IPS DF 4.7 (cell line): ENCODE measurements around the gene KIF17.
"Not testable (repeated sequence)": the region's sequence is repeated elsewhere in the genome, so short reads cannot be mapped to it uniquely, and the experiment has no call there.

ENCODE experiments used
- DNase-seq: peaks from one replicate; pipeline ENCODE4 v3.0.0-alpha.2; 2013; ENCODE audit warnings: low spot score; ENCODE audit errors: extremely low read depth

The KIF17 gene

GRCh38 chr1:20691872-20692271 is 25.9 kb downstream of the KIF17 start:
- no peak for DNase-seq

DNA sequence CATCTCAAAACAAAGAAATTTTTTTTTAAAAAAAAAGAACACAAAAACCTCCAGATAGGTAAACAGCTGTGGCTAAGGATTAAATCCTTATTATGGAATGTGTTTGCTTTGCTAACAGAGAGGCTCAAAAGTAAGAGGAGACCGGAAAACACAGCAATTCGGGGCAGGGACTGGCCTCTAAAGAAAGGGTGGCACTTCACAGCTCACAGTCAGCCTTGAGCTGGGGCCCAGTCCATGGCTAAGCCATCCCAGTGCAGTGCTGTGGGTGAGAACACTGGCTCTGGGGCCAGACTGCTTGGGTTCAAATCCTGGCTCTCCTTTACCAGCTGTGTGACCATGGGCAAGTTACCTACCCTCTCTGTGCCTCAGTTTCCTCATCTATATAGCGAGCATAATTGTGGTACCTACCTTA is 28.2 kb downstream of the KIF17 start:
- DNase-seq, result no peak

DNA sequence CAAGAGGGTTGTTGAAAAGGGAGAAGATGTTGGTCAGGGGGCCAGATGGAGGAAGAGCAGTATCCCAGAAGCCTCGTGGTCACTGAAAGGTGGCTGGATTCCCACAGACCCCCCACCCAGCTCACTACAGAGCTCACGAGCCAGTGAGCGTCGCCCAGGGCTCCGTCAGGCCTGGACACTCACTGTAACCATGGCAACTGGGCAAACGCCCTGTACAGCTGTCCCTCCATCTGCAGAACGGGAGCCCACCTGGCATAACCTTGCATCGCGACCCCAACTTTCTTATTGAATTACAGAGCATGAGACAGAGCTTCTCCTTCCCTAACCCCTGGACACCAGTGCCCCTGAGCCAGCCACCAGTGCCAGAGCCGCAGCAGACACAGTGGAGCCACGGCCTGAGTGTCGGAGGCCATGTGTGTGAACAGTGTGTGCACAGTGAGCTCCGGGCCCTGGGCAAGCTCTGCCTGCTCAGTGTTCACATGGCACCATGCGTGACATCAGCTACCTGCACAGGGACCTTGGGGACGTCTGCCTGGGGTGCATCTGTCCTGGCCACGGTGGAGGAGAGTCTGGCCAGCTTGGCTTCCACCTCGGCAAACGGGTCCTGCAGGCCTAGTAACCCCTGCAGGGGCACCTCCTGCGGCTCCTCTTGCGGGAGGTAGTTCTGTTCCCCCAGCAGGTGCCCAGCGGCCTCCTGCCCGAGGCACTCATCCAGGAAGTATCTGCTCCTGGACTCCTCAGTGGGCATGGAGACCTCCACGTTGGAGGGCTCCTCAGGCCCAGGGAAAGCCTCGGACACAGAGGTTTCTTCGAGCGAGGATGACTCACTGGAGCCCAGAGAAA is 30.7 kb downstream of the KIF17 start:
- no peak for DNase-seq

DNA sequence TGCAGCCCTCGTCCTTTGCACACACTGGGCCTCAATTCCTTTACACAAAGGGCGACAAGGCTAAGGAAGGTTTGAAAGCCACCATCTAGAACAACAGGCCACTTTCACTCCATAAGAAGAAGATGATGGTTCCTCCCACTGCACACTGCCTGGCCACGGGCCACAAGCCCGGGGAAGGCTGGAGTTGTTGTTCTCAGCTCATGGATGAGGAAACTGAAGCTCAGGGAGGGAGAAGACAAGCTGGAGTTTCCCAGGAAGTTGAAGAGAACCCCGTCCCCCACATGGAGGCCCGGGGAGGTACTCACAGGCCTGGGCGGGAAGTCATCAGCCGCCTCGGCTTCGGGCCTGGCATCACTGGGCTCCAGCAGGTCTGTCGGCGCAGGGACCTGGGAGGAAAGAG is 32.1 kb downstream of the KIF17 start:
- no peak for DNase-seq

DNA sequence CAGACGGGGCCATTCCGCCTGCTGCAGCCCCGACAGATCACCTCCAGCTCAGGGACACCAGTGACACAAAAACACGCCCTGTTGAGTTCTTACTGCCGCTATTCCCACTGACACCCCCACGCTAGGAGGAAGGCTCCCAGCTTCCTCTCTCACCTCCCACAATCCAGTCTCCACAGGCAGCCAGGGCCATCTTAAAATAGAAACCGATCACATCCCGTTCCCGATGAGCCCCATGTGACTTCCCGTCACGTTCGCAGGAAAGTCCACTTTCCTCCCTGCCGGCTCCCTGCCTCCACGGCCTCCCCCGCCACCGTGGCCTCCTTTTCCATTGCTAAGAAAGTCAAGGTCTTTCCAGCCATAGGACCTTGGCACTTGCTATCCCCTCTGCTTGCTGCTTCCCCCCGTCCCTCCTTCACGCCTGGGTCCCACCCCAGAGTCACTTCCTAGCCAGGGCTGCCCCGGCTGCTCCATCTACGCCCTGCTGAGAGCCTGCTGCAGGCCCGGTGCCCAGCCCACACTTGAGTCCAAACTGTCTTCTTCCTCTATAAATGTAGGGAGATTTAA is 32.6 kb downstream of the KIF17 start:
- no peak for DNase-seq

GRCh38 chr1:20684651-20685050 is 33.2 kb downstream of the KIF17 start:
- no peak for DNase-seq

- DNase-seq, result no peak
Measured at GRCh38 chr1:20684050-20684620, 33.7 kb downstream of the KIF17 start.

DNA sequence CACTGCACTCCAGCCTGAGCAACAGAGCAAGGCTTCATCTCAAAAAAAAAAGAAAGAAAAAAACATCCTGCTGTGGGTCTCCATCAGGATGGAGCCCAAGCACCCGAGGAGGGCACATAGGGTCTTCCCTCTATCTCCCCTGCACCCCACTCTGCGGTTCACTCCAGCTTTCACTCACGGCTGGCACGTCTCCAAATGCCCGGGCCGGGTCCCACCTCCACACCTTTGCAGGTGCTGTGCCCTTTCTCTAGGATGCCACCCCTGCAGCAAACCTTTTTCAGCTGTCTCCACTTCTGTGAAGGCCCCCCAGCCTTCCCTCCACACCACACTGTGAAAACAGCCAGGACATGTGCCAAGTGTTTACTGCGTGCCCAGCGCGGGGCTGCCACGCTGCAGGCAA is 34.2 kb downstream of the KIF17 start:
- no peak for DNase-seq

GRCh38 chr1:20682571-20683236 is 35.1 kb downstream of the KIF17 start:
- DNase-seq, result no peak

GRCh38 chr1:20681999-20682398 is 35.8 kb downstream of the KIF17 start:
- no peak for DNase-seq

DNA sequence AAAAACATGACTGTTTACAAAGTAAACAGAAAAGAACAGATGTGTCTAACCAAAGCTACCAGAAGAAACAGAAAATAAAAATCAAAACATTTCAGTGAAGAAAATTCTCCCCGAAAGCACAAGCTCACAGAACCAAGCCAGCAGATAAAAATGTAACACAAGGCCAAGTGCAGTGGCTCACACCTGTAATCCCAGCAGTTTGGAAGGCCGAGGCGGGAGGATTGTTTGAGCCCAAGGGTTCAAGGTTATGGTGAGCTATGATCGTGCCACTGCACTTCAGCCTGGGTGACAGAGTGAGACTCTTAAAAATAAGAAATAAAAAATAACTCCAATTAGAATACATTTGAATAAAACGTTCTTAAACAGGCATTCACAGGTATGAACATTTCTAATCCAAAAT is 37.5 kb downstream of the KIF17 start:
- no peak for DNase-seq

GRCh38 chr1:20678599-20678998 is 39.2 kb downstream of the KIF17 start:
- DNase-seq, result no peak

GRCh38 chr1:20673626-20674025 is 44.2 kb downstream of the KIF17 start:
- DNase-seq, result not testable (repeated sequence)

- DNase-seq, result no peak
Measured at GRCh38 chr1:20672265-20672632, 45.6 kb downstream of the KIF17 start.

DNA sequence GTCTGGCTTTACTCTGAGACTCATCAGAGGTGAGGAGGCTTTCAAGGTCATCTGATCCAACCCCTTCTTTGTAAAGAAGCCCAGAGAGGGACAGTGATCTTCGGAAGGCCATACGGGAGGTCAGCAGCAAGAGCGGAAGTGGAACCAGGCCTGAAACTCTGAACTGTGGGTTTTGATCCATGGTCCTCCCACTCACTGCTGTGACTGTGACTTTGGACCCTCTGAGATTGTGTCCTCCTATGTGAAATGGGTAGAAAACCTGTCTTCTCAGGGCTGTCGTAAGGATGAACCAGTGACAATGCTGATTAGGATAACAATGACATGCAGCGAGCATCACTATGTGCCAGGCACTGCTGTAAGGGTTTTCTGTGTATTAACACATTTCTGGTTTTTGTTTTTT is 46.9 kb downstream of the KIF17 start:
- no peak for DNase-seq

- DNase-seq, result no peak
Measured at GRCh38 chr1:20668581-20668980, 49.2 kb downstream of the KIF17 start.

- DNase-seq, result no peak
Measured at GRCh38 chr1:20666804-20667203, 51.0 kb downstream of the KIF17 start.

DNA sequence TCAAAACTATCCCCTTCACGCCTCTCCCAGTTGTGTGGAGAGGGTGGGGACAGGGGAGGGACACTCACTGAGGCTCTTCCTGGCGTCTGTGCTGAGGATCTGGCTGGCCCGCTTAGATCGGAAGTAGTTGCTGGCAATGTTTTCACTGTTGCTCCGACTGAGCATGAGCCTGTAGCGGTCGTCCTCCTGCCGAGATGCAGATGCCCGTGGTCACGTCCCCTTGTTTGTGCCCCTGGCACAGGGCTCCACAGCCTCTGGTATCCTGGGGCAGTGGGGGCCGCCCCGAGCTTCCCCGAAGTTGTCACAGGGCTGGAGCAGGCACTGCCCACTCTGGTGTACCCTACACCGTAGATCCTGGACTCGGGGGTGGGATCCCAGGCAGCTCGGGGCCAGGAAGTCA is 51.7 kb downstream of the KIF17 start:
- DNase-seq, result no peak

GRCh38 chr1:20665726-20666125 is 52.1 kb downstream of the KIF17 start:
- no peak for DNase-seq

DNA sequence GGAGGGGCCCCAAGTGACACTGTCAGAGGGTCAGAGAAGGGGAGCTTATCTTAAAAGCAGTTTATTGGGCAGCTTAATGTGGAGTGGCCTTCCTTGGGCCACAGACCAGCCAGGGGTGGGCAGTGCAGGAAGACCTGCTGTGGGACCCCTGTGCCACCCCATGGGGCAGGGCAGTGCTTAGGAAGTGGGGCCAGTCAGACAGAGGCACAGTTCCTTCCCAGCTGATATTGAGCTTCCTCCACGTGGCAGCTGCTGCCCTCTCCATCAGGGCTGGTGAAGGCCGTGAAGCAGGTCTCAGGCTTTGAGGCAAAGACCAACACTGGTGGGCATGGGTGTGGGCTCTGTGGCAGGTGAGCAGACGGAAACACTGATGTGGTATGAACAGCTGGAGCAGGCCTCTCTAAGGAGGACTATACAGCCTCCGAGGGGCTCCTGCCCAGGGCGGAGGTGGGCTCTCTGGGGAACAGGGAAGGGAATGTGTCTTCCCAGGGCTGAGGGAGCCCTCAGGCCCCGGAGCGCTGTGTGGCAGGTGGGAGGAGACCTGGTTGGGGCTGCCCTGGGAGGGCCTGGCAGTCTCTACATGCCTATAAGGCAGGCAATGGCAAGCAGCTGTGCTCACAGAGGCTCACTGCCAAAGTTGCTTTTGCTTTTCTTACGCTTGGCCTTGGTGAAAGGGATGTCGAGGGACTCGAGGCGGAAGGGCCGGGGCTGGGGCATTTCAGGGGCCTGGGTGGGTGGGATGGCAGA is 53.7 kb downstream of the KIF17 start:
- no peak for DNase-seq

- no peak for DNase-seq
Measured at GRCh38 chr1:20663365-20663764, 54.4 kb downstream of the KIF17 start.

- no peak for DNase-seq
Measured at GRCh38 chr1:20662110-20662475, 55.7 kb downstream of the KIF17 start.
